Measurements from ENCODE around the gene TFDP1.

DNA sequence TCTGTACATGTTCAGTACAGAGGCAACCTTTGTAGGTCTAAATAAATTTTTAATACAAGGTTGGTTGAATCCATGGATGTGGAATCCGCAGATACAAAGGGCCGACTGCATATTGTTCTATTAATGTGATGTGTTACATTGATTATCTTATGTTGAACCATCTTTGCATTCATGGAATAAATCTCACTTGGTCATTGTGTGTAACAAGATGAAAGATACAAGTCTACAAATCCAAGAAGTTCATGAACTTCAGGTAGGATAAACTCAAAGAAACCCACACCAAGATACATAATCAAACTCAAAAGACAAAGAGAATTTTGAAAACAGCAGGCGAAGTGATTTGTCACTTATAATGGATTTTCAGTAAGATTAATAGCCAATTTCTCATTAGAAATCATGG lies 8.0 kb upstream of the TFDP1 start:
- TF ChIP-seq, protein P1, sequence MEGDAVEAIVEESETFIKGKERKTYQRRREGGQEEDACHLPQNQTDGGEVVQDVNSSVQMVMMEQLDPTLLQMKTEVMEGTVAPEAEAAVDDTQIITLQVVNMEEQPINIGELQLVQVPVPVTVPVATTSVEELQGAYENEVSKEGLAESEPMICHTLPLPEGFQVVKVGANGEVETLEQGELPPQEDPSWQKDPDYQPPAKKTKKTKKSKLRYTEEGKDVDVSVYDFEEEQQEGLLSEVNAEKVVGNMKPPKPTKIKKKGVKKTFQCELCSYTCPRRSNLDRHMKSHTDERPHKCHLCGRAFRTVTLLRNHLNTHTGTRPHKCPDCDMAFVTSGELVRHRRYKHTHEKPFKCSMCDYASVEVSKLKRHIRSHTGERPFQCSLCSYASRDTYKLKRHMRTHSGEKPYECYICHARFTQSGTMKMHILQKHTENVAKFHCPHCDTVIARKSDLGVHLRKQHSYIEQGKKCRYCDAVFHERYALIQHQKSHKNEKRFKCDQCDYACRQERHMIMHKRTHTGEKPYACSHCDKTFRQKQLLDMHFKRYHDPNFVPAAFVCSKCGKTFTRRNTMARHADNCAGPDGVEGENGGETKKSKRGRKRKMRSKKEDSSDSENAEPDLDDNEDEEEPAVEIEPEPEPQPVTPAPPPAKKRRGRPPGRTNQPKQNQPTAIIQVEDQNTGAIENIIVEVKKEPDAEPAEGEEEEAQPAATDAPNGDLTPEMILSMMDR (IDR thresholded peaks at IDR 0.05): no peak
- TF ChIP-seq POLR2AphosphoS5 (IDR thresholded peaks at IDR 0.05) (no peak), POLR2A (IDR thresholded peaks at IDR 0.05) (no peak)

Measured in transverse colon (tissue), 4 donors.